NCI-H187 treated with DMSO at 0.1 percent for 48 hours (cell line): ENCODE data around the gene NKX1-1.
A peak's percentile ranks its signal among the peaks of the same experiment; 100 is the strongest.
"Not testable (repeated sequence)": the region's sequence is repeated elsewhere in the genome, so short reads cannot be mapped to it uniquely, and the experiment has no call there.

ENCODE experiments used
- DNase-seq: peaks from one replicate; lab custom pipeline; 2025; lab: John Stamatoyannopoulos, UW

The NKX1-1 gene

GRCh38 chr4:1373892-1374705 lies 32.1 kb downstream of the NKX1-1 start:
- no peak for DNase-seq

GRCh38 chr4:1372576-1372975 lies 33.7 kb downstream of the NKX1-1 start:
- DNase-seq: not testable (repeated sequence)

- no peak for DNase-seq
These were observed 34.8 kb downstream of the NKX1-1 start for GRCh38 chr4:1371176-1372165.

GRCh38 chr4:1370321-1371124 lies 35.7 kb downstream of the NKX1-1 start:
- DNase-seq: no peak

GRCh38 chr4:1369479-1370079 lies 36.7 kb downstream of the NKX1-1 start:
- DNase-seq: no peak

- DNase-seq: no peak
These were observed 37.2 kb downstream of the NKX1-1 start for GRCh38 chr4:1369091-1369450.

- DNase-seq: no peak
These were observed 37.7 kb downstream of the NKX1-1 start for GRCh38 chr4:1368421-1369090.

- no peak for DNase-seq
These were observed 38.3 kb downstream of the NKX1-1 start for GRCh38 chr4:1367936-1368289.

- DNase-seq: no peak
These were observed 38.9 kb downstream of the NKX1-1 start for GRCh38 chr4:1367230-1367935.

GRCh38 chr4:1366371-1367229 lies 39.6 kb downstream of the NKX1-1 start:
- DNase-seq: no peak

- peak; percentile 63 for DNase-seq
These were observed 40.7 kb downstream of the NKX1-1 start for GRCh38 chr4:1365271-1366178.

- no peak for DNase-seq
These were observed 41.5 kb downstream of the NKX1-1 start for GRCh38 chr4:1364748-1365147.

GRCh38 chr4:1364217-1364616 lies 42.0 kb downstream of the NKX1-1 start:
- DNase-seq: no peak

- no peak for DNase-seq
These were observed 42.7 kb downstream of the NKX1-1 start for GRCh38 chr4:1363513-1363912.

- no peak for DNase-seq
These were observed 43.7 kb downstream of the NKX1-1 start for GRCh38 chr4:1362521-1362920.

GRCh38 chr4:1362046-1362445 lies 44.2 kb downstream of the NKX1-1 start:
- no peak for DNase-seq

- no peak for DNase-seq
These were observed 44.8 kb downstream of the NKX1-1 start for GRCh38 chr4:1361431-1361830.
